ENCODE data around the gene C1orf35. TPM values are rescaled to one million over a fixed set of nuclear protein-coding genes. Genes with fewer than 3 reads are reported as not detected.

C1orf35 gene
- total RNA-seq, 1 donor from 2014 or later: 14.7 TPM

- no peak for DNase-seq (ENCODE audit: extremely low spot score in 2 of 2)
- Histone ChIP-seq H3K27me3 (peaks cover 13% of the 10 kb centered on the region), H3K36me3 (no peaks in the 10 kb centered on the region)
Observed at GRCh38 chr1:228059634-228060457, 43.3 kb downstream of the C1orf35 start.

GRCh38 chr1:228058949-228059633 lies 44.0 kb downstream of the C1orf35 start:
- Histone ChIP-seq H3K36me3 (no peaks in the 10 kb centered on the region), H3K27me3 (peaks cover 9% of the 10 kb centered on the region), H3K9me3 (no peaks in the 10 kb centered on the region), H3K4me3 (peak overlapping the region; percentile 15 to 33), H3K27ac (no peak overlapping the region), H3K4me1 (peaks cover 18% of the 10 kb centered on the region)
- no peak for DNase-seq (ENCODE audit: extremely low spot score in 2 of 2)
- TF ChIP-seq POLR2AphosphoS5 (IDR thresholded peaks at IDR 0.05; ENCODE audit: insufficient read depth in 1 of 2, low read depth in 1 of 2) (peak in 1 of 2 donors; percentile 17), CTCF (IDR thresholded peaks at IDR 0.05) (no peak), POLR2A (IDR thresholded peaks at IDR 0.05) (no peak)
- intact Hi-C loops (cut with DNase I): no loop called here

More at GRCh38 chr1:228059634-228060457, 43.3 kb downstream of the C1orf35 start:
- TF ChIP-seq POLR2A (IDR thresholded peaks at IDR 0.05): no peak
- TF ChIP-seq POLR2AphosphoS5 (IDR thresholded peaks at IDR 0.05; ENCODE audit: insufficient read depth in 1 of 2, low read depth in 1 of 2): no peak
- no peak overlapping the region for H3K27ac ChIP-seq
- no peaks in the 10 kb centered on the region for H3K9me3 ChIP-seq
- peaks cover 18% of the 10 kb centered on the region for H3K4me1 ChIP-seq
- intact Hi-C loops (cut with DNase I): no loop called here
- peak overlapping the region; percentile 19 to 33 for H3K4me3 ChIP-seq

GRCh38 chr1:228058172-228058948 lies 44.8 kb downstream of the C1orf35 start:
- Histone ChIP-seq H3K4me1 (peaks cover 18% of the 10 kb centered on the region), H3K36me3 (no peaks in the 10 kb centered on the region), H3K27me3 (peaks cover 8% of the 10 kb centered on the region), H3K9me3 (no peaks in the 10 kb centered on the region), H3K4me3 (peak overlapping the region in 1 of 2 donors; percentile 15), H3K27ac (no peak overlapping the region)
- no peak for DNase-seq (ENCODE audit: extremely low spot score in 2 of 2)
- intact Hi-C loops (cut with DNase I): no loop called here
- TF ChIP-seq CTCF (IDR thresholded peaks at IDR 0.05) (no peak), POLR2A (IDR thresholded peaks at IDR 0.05) (no peak), POLR2AphosphoS5 (IDR thresholded peaks at IDR 0.05; ENCODE audit: insufficient read depth in 1 of 2, low read depth in 1 of 2) (no peak)

Small RNA genes lying within 50 kb of the gene (microRNA-seq; reads per million reads assigned to microRNA genes)
- gene MIR3620 (ENCODE audit: borderline number of aligned reads, borderline replicate concordance): 2.4 reads per million

Small RNA genes lying within 50 kb of the gene (small RNA-seq; reads per million reads assigned to genes)
- gene AL359510.1: not detected

Other genes starting within 250 kb of the C1orf35 start
- 2.9 TPM for gene WNT9A, start 155.4 kb downstream of the C1orf35 start, total RNA-seq
- not detected for gene WNT3A, start 96.3 kb downstream of the C1orf35 start, total RNA-seq
- gene ARF1, start 20.6 kb downstream of the C1orf35 start, total RNA-seq: 295 TPM
- gene MRPL55, start 6.0 kb upstream of the C1orf35 start, total RNA-seq: 73.7 TPM
- gene GUK1, start 37.0 kb upstream of the C1orf35 start, total RNA-seq: 299 TPM
- gene GJC2, start 46.6 kb upstream of the C1orf35 start, total RNA-seq: 4.4 TPM
- gene IBA57, start 62.5 kb upstream of the C1orf35 start, total RNA-seq: 3.4 TPM
- 35.8 TPM for gene OBSCN, start 104.7 kb upstream of the C1orf35 start, total RNA-seq